Dendritic cell treated with granulocyte-macrophage colony-stimulating factor and Interleukin-4, amounts not matched to agents 40 ng/mL and 50 ng/mL, for 4 days (primary cell): ENCODE data around the gene CLCN2.
A peak's percentile ranks its signal among the peaks of the same experiment; 100 is the strongest.

Experiments used
- H3K27ac Mint-ChIP-seq: one replicate; pipeline ENCODE4 v1.8.0; 2022; ENCODE audit warnings: mild to moderate bottlenecking, mixed read lengths
- H3K27me3 Mint-ChIP-seq: one replicate; pipeline ENCODE4 v1.8.0; 2022; ENCODE audit warnings: mild to moderate bottlenecking, mixed read lengths
- H3K36me3 Mint-ChIP-seq: one replicate; pipeline ENCODE4 v1.8.0; 2022; ENCODE audit warnings: low read depth, mixed read lengths
- H3K4me1 Mint-ChIP-seq: one replicate; pipeline ENCODE4 v1.8.0; 2022; ENCODE audit warnings: low read depth, mixed read lengths
- H3K4me3 Mint-ChIP-seq: one replicate; pipeline ENCODE4 v1.8.0; 2022; ENCODE audit warnings: mild to moderate bottlenecking, moderate library complexity, mixed read lengths
- H3K9me3 Mint-ChIP-seq: one replicate; pipeline ENCODE4 v1.8.0; 2022; ENCODE audit warnings: mixed read lengths
- intact Hi-C: fragments of 100-400 bp; cut with micrococcal nuclease; formaldehyde crosslinking; loops from one replicate; pipeline ENCODE4 v1.15.0; 2022

The CLCN2 gene

GRCh38 chr3:184361532-184361931, at the start of gene CLCN2, which contains the start of gene POLR2H:
Gene CLCN2, minus strand, starts transcription at chr3:184361605. Its CDS starts 126 bp downstream, at chr3:184361479.
Gene POLR2H, plus strand, starts transcription at chr3:184361710. Its CDS starts 1,783 bp downstream, at chr3:184363493.
- H3K36me3 Mint-ChIP-seq, result peaks cover 36% of the 10 kb centered on the region
- peaks cover 37% of the 10 kb centered on the region for H3K4me1 Mint-ChIP-seq
- peak within 1 kb of the TSS; percentile 86 for H3K4me3 Mint-ChIP-seq
- no peaks in the 10 kb centered on the region for H3K9me3 Mint-ChIP-seq
- H3K27me3 Mint-ChIP-seq, result peaks cover 21% of the 10 kb centered on the region
- H3K27ac Mint-ChIP-seq, result peak within 1 kb of the TSS; percentile 90
- intact Hi-C loops, result no loop called here

GRCh38 chr3:184409946-184410500, 48.6 kb upstream of the CLCN2 start:
- intact Hi-C loops, result loop anchor here (10.0 kb wide), 1 partner anchor 375 kb away; no protein-coding TSS in a partner anchor

GRCh38 chr3:184409331-184409926, 48.0 kb upstream of the CLCN2 start:
- Mint-ChIP-seq H3K9me3 (no peaks in the 10 kb centered on the region), H3K27me3 (peaks cover 14% of the 10 kb centered on the region), H3K27ac (peak overlapping the region; percentile 3), H3K36me3 (no peaks in the 10 kb centered on the region), H3K4me3 (no peak overlapping the region), H3K4me1 (peaks cover 46% of the 10 kb centered on the region)
- intact Hi-C loops, result loop anchor here (10.0 kb wide), 1 partner anchor 375 kb away; no protein-coding TSS in a partner anchor

More at GRCh38 chr3:184409946-184410500, 48.6 kb upstream of the CLCN2 start:
- Mint-ChIP-seq H3K36me3 (no peaks in the 10 kb centered on the region), H3K27ac (peak overlapping the region; percentile 3), H3K4me1 (peaks cover 45% of the 10 kb centered on the region), H3K9me3 (no peaks in the 10 kb centered on the region), H3K27me3 (peaks cover 11% of the 10 kb centered on the region), H3K4me3 (no peak overlapping the region)

GRCh38 chr3:184405075-184406030, 43.9 kb upstream of the CLCN2 start:
- H3K4me1 Mint-ChIP-seq, result peaks cover 46% of the 10 kb centered on the region
- no peak overlapping the region for H3K4me3 Mint-ChIP-seq
- no peaks in the 10 kb centered on the region for H3K9me3 Mint-ChIP-seq
- intact Hi-C loops, result loop anchor here (10.0 kb wide), 1 partner anchor 379 kb away; no protein-coding TSS in a partner anchor
- no peak overlapping the region for H3K27ac Mint-ChIP-seq
- H3K36me3 Mint-ChIP-seq, result no peaks in the 10 kb centered on the region
- H3K27me3 Mint-ChIP-seq, result peaks cover 39% of the 10 kb centered on the region

GRCh38 chr3:184399410-184399809, 38.0 kb upstream of the CLCN2 start:
- no peaks in the 10 kb centered on the region for H3K9me3 Mint-ChIP-seq
- intact Hi-C loops, result no loop called here
- H3K4me1 Mint-ChIP-seq, result no peaks in the 10 kb centered on the region
- H3K36me3 Mint-ChIP-seq, result no peaks in the 10 kb centered on the region
- no peak overlapping the region for H3K4me3 Mint-ChIP-seq
- H3K27me3 Mint-ChIP-seq, result peaks cover 60% of the 10 kb centered on the region
- H3K27ac Mint-ChIP-seq, result no peak overlapping the region

- Mint-ChIP-seq H3K4me3 (no peak overlapping the region), H3K9me3 (no peaks in the 10 kb centered on the region), H3K27me3 (peaks cover 39% of the 10 kb centered on the region), H3K27ac (no peak overlapping the region), H3K36me3 (no peaks in the 10 kb centered on the region), H3K4me1 (no peaks in the 10 kb centered on the region)
- intact Hi-C loops, result no loop called here
These were observed 33.9 kb upstream of the CLCN2 start for GRCh38 chr3:184395320-184395660.

GRCh38 chr3:184391266-184391665, 29.9 kb upstream of the CLCN2 start:
- intact Hi-C loops, result no loop called here

GRCh38 chr3:184389935-184390528, 28.6 kb upstream of the CLCN2 start:
- no peaks in the 10 kb centered on the region for H3K36me3 Mint-ChIP-seq
- H3K27me3 Mint-ChIP-seq, result peaks cover 51% of the 10 kb centered on the region
- H3K4me1 Mint-ChIP-seq, result peaks cover 6% of the 10 kb centered on the region
- H3K27ac Mint-ChIP-seq, result no peak overlapping the region
- intact Hi-C loops, result no loop called here
- no peaks in the 10 kb centered on the region for H3K9me3 Mint-ChIP-seq
- H3K4me3 Mint-ChIP-seq, result no peak overlapping the region

More at GRCh38 chr3:184391266-184391665, 29.9 kb upstream of the CLCN2 start:
- no peaks in the 10 kb centered on the region for H3K9me3 Mint-ChIP-seq
- H3K27ac Mint-ChIP-seq, result no peak overlapping the region
- H3K4me3 Mint-ChIP-seq, result no peak overlapping the region
- peaks cover 6% of the 10 kb centered on the region for H3K4me1 Mint-ChIP-seq
- peaks cover 50% of the 10 kb centered on the region for H3K27me3 Mint-ChIP-seq
- H3K36me3 Mint-ChIP-seq, result no peaks in the 10 kb centered on the region

- Mint-ChIP-seq H3K27ac (no peak overlapping the region), H3K9me3 (no peaks in the 10 kb centered on the region), H3K4me1 (peaks cover 7% of the 10 kb centered on the region), H3K36me3 (no peaks in the 10 kb centered on the region), H3K4me3 (no peak overlapping the region), H3K27me3 (peaks cover 55% of the 10 kb centered on the region)
- intact Hi-C loops, result no loop called here
These were observed 28.0 kb upstream of the CLCN2 start for GRCh38 chr3:184389384-184389783.

- Mint-ChIP-seq H3K27me3 (peaks cover 58% of the 10 kb centered on the region), H3K36me3 (no peaks in the 10 kb centered on the region), H3K4me3 (no peak overlapping the region), H3K27ac (no peak overlapping the region), H3K9me3 (no peaks in the 10 kb centered on the region), H3K4me1 (peaks cover 11% of the 10 kb centered on the region)
- intact Hi-C loops, result no loop called here
These were observed 27.5 kb upstream of the CLCN2 start for GRCh38 chr3:184388936-184389230.

- no peaks in the 10 kb centered on the region for H3K9me3 Mint-ChIP-seq
- peaks cover 11% of the 10 kb centered on the region for H3K4me1 Mint-ChIP-seq
- intact Hi-C loops, result no loop called here
- no peak overlapping the region for H3K27ac Mint-ChIP-seq
- no peak overlapping the region for H3K4me3 Mint-ChIP-seq
- peaks cover 61% of the 10 kb centered on the region for H3K27me3 Mint-ChIP-seq
- H3K36me3 Mint-ChIP-seq, result no peaks in the 10 kb centered on the region
These were observed 26.9 kb upstream of the CLCN2 start for GRCh38 chr3:184388164-184388935.

- Mint-ChIP-seq H3K4me1 (peaks cover 11% of the 10 kb centered on the region), H3K27me3 (peaks cover 72% of the 10 kb centered on the region), H3K9me3 (no peaks in the 10 kb centered on the region), H3K27ac (no peak overlapping the region), H3K36me3 (no peaks in the 10 kb centered on the region), H3K4me3 (no peak overlapping the region)
- intact Hi-C loops, result no loop called here
These were observed 25.8 kb upstream of the CLCN2 start for GRCh38 chr3:184387174-184387714.
